ENCODE measurements around the gene SCUBE2.

SCUBE2 gene

GRCh38 chr11:9073466-9074225, 17.8 kb downstream of the SCUBE2 start:
- peak; percentile 47 to 56 for DNase-seq

- no peak for DNase-seq
Observed at GRCh38 chr11:9072626-9073176, 18.7 kb downstream of the SCUBE2 start.

DNA sequence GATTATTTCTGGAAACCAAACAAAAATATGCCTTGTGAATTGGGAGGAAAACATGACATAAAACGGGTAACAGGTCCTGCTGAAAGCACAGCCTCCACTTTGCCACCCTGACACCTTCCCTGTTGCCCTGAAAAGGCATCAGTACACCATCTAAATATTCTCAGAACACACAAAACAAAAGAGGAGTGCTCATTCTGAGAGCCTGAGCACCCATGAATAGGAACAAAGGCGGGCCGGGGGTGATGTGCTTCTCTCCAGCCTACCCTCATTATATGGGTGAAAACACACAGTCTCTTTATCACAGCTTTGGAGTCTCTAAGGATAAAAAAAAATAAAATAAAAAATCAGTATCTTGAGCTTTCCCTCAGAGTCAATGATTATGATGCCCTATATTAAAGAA, 19.7 kb downstream of the SCUBE2 start:
- no peak for DNase-seq

DNA sequence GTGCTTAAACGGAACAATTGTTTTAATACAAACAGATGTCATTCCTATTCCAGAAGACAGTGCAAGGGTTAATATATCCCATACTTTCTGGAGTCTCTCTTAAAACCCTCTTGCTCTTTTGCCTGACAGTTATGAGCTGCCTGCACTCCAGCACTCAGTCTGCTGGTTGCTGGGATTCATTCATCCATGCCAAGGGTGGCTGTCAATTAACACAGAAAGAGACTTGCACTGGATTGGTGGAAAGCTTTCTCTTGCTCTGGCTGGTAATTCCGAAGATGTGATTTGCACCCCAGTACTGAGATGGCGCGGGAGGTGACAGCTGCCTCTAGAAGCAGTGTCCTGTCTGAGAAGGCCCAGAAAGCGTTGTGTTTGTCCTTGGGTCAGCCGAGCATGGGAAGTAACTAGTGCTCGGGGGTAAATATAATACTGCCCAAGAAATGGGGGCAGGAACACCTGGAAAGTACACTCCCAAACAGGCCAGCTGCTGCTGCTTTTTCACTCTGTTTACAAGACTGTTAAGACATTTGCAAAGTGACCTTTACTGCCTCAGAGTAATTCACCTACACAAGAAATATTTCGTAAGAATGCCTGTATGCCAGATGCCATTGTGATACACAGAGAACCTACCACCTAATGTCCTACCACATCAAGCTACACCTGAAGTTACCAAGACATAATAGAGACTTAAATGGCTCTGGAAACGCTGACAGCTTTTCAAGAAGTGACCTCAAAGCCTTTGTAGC, 20.5 kb downstream of the SCUBE2 start:
- no peak for DNase-seq

DNA sequence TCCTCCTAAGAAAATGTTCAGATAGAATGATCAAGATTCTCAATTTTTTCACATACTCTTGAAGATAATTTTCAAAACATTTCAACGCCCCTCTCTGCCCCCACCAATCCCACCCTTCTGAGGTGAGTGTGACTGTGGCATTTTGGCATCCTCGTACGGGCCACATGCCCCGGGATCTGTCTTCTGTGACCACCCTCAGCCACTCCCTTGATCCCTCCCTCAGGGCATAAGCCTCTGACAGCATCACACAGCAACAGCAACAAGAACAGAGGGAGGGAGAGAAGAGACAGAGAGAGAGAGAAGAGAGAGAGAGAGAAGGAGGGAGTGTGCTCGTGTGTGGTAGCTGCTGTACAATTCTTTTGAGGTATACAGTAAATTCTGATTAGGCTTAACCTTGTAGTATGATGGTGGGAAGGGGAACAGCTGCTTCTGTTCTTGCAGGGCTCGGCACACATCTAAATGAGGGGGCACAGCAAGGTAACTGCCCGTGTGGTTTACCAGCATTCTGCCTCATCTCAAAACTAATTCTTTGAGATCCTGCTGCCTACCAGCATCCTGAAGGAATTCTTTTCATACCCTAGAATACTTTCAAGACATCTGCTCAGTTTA, 21.4 kb downstream of the SCUBE2 start:
- DNase-seq = no peak

- no peak for DNase-seq
Observed at GRCh38 chr11:9069256-9069655, 22.1 kb downstream of the SCUBE2 start.

DNA sequence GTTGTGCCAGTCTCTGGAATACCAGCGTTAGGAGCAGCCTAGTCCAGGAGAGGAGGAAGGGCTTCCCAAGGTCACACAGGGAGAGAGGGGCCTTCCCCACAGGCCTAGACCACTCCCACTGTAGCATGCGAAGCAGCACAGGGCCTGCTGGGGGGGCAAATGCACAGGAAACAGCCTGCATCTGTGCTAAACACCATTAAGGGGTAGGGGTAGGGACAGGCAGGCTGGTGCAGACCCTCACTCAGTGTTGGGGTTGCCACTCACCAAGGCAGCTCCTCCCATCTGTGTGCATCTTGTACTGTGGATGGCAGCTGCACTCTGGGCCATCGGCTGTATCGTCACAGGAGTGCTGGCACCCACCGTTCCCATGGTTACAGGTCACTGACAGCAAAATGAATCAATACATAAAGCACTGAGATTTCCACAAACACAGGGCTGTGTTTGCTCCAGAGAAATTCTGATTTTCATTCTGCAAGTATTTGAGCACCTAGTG, 24.9 kb downstream of the SCUBE2 start:
- no peak for DNase-seq

DNA sequence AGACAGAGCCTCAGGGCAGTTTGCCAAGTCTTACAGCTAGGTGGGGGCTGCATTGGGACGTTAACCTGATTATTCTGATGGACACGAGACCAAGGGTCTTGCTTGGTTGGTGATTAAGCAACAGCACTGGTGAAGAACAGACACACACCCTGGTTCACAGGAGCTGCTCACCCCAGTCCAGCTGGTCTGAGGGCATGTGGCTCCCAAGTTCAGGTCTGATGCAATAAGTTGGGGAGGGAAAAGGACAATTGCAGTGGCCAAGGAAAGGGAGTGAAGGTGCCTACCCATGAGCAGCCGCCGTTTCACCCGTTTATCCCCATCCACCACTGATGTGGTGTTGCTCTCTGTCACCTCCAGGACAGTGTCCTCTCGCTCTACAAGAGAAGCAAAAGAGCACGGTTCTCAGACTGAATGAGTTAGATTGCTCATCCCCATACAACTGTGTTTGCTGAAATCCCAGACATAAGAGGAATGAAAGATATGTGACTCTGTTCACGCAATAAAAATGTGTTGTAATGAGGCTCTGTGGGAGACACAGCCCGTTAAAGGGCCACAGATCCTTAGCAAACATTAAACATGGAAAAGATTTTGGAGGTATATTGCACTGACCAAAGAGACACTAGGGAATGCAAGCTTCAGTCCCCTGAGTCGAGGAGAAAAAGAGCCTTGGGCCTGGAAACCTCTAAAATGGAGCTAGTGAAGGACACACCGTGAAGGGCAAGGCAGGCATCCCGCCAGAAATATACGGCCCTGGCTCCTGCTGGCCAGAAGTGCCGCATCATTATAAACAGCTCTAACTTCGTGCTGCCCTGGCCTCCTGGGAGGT, 25.6 kb downstream of the SCUBE2 start:
- DNase-seq = no peak

DNA sequence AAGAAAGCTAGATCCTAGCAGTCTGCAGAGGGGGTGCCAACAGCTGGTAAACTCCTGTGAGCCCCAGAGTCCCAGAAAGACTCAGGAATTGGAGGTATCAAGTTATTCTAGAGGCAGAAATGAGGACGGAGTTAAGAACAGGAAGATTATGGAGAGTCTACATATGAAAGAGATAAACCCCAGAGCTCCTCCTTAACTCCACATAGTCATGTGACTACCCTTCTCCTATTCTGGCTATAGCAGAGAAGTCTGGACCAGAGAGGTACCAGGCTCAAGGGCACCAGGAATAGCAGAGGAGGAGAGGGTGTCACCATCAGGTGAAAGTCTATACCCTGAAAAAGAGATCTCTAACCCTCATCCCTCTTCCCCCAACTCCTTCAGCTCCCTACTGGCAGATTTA, 29.6 kb downstream of the SCUBE2 start:
- DNase-seq = no peak

- DNase-seq = peak; percentile 90 to 94
Observed at GRCh38 chr11:9060700-9061111, 30.7 kb downstream of the SCUBE2 start.

- DNase-seq = no peak
Observed at GRCh38 chr11:9059406-9059805, 32.0 kb downstream of the SCUBE2 start.

- no peak for DNase-seq
Observed at GRCh38 chr11:9057888-9058287, 33.5 kb downstream of the SCUBE2 start.

DNA sequence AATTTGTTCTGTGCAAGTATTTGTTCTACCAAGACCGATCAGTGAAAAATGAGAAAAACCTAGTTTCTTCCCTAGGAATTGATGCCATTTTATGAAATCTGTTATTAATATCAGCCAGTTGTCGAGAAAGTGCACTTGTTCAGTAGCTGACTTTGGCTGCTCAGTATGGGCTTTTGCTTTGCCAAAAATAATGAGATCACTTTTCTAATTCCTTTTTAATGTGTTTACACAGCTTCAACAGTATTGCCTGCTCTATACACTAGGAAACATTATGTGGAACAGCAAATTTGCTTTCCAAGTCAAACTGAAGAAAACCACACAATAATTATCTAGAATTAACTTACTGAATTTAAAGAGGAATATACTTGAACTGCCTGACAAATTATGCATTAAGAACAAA, 34.4 kb downstream of the SCUBE2 start:
- no peak for DNase-seq

DNA sequence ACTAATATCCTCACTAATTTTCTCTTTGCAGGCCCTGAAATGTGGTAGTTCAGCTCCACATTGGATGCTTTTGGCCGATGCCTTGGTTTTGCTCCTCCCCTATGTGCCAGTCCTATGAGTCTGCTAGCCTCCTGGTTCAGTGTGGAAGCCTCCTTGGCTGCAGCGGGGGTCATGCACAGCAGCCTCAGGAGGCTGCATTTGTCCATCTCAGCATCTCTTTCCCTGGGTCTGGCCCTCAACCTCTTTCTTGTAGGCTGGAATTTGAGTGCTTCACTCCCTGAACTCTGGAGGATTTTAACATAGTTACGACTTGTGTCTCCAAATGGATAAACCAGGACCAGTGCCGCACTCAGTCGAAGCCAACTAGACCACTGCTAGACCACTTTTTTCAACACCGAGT, 34.9 kb downstream of the SCUBE2 start:
- no peak for DNase-seq

GRCh38 chr11:9053316-9054035, 37.9 kb downstream of the SCUBE2 start:
- DNase-seq = peak; percentile 52 to 71

DNA sequence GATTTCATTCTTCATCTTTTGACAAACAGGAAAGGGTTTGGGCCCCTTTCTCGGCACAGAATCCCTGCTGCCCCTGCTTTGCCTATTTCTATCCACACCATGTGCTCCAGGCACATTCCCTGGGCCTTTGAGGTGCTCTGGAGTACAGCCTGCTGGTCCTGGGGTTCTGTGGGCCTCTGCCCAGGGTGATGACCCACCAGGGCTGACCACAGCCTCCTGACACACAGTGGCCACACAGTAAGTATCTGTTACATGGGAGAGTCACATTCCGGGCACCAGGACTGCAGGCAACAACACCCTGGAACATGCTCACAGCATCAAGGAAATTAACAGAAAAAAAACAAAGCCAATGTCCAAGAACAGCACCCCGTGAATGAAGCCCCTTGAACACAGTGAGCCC, 39.1 kb downstream of the SCUBE2 start:
- no peak for DNase-seq

DNA sequence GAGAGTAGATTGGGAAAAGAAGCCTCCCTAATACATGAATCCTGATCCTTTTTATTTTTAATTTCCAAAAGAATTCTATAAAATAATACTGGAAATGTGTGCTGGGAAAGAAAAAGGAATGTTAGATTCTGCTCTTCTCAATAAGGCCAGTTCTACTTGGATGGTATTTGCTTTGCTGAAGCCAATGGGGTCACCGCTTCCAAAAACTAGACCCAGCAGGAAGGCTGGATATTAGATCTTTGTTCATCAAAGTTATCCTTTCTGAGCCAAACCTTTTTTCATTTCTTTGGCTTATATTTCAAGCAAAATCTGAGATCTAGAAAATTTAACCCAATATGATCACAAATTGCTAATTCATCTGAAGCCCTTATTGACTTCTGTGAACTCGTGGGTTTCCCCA, 41.4 kb downstream of the SCUBE2 start:
- DNase-seq = no peak

DNA sequence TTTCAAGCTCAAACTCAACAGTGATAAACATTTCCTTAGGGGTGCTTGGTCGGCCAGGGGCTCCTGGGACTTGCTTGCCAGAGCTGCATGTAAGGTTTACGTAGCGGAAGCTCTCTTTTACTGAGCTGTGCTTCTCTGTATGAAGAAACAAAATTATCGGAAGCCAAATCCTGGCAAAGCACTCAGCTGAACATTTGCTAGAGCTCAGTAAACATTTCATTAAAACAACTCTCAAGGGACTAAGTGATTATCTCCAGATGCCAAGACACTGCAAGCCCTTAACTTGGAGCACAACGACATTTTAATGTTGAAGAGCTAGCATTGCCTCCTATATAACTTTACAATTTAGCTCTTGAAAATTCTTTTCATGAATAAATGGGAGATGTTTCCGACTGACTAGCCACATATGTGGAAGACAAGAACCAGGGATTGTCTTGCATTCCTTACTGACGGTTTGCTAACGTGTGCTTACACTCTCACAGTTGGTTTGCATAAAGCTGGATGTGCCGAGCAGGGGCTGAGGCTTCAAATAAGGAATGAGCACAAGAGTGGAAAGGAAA, 43.4 kb downstream of the SCUBE2 start:
- no peak for DNase-seq

DNA sequence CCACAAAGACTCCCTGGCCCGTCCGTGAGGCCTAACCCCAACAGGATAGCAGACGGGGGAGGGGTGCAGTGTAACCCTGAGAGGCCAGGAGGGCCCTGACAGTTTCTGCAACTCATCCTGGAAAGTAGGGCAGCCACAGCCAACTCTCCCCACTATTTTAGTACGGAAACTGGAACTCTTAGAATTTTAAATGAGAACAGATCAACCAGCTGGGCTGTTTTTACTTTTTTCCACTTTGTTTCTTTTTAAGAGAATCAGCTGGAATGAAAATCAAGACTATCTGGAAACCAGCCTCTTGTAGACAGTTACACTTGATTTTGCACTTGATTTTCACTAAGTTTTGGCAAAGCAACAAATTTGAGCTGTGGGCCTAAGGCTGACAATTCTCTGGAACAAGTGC, 44.9 kb downstream of the SCUBE2 start:
- DNase-seq = no peak

DNA sequence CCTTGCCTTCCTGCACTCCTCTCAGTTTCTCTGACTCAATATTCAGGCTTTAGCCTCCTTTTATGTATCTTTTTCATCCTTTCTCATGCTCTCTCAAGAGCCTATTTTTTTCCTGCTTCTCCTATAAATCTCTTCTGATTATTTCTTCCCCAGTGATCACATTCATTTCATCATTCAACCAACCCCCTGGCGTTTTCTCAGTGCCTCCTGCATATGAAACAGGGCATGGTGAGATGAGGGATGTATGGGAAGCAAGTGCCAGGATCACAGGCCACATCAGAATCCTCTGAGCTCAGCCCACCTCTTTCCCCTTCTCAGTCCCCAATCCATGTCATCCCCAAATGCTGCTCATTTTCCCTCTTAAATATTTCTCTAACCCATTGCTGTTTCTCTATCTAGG, 48.9 kb downstream of the SCUBE2 start:
- no peak for DNase-seq

GRCh38 chr11:9041747-9042146, 49.7 kb downstream of the SCUBE2 start:
- no peak for DNase-seq

Data from inflammatory macrophage (primary cell).